ENCODE results near the gene FXYD1. TPM values are rescaled to one million over a fixed set of nuclear protein-coding genes. Genes with fewer than 3 reads are reported as not detected.

Gene FXYD1
- total and polyA plus RNA-seq, 2 donors (not counting 3 experiments of a cell fraction or from before 2014, with no cell fraction given): not detected

DNA sequence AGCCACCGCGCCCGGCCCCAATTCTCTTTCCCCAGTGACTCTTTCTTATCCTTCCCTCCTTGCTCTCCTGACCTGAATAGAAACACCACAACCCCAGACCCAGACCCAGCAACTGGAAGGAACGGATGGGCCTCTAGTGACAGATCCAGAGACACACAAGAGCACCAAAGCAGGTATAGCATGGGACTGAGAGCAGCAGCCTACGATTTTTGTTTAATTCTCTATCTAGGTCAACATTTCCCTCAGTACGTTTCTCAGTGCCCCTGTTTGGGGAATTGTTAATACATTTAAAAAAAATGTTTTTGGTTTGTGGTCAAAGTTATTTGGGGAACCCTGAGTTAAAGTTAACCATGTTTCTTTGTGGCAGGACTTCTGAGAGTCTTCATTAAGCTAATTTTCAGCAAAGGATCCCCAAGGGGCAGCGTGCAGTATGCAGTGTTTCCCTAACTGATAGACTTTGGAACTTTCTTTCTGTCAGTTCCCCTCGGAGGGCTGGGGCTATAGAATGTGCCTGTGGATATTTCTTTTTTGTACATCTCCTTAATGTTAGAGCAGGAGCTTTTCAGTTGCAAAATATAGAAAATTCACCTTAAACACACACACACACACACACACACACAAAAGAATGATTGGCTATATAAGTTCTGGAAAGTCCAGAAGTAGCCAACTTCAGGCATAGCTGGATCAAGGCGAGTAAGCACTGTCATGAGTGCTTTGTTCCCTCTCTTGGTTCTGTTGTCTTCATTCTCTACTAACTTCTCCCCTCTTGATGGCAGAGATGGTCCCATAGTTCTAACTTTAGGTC, 22.2 kb downstream of the FXYD1 start:
- Histone ChIP-seq H3K9ac (replicated peaks; ENCODE audit: extremely low read depth, insufficient read depth, low read length) (no peak overlapping the region), H3K4me3 (replicated peaks in 1 of 3; ENCODE audit: insufficient read depth in 1 of 3, low read depth in 1 of 3, low read length in 3 of 3) (no peak overlapping the region), H3K27me3 (ENCODE audit: control insufficient read depth in 2 of 2, insufficient read depth in 2 of 2, low read length in 2 of 2) (no peaks in the 10 kb centered on the region), H3K27ac (ENCODE audit: insufficient read depth, low read depth, low read length) (no peak overlapping the region), H2AFZ (ENCODE audit: low read depth, low read length) (no peak overlapping the region), H3K9me1 (replicated peaks; ENCODE audit: control insufficient read depth, extremely low read depth, insufficient read depth, low read length) (no peaks in the 10 kb centered on the region), H3K4me1 (ENCODE audit: control insufficient read depth, extremely low read depth, insufficient read depth, low read length) (peaks cover 6% of the 10 kb centered on the region), H3K79me2 (ENCODE audit: control insufficient read depth, insufficient read depth, low read length) (peaks cover 27% of the 10 kb centered on the region), H3K36me3 (ENCODE audit: control insufficient read depth in 2 of 2, extremely low read depth in 1 of 2, insufficient read depth in 2 of 2, low read length in 2 of 2) (peaks cover 34% of the 10 kb centered on the region in 2 experiments), H3K9me3 (replicated peaks; ENCODE audit: control insufficient read depth, insufficient read depth, low read length) (peaks cover 5% of the 10 kb centered on the region), H4K20me1 (replicated peaks; ENCODE audit: control insufficient read depth, extremely low read depth, insufficient read depth, low read length) (no peaks in the 10 kb centered on the region), H3K4me2 (ENCODE audit: insufficient read depth, low read length) (no peak overlapping the region)
- CTCF ChIA-PET: interaction anchor here (0.8 to 1.3 kb wide), 2 partner anchors 9 to 20 kb away, joined by 3 to 4 read pairs; no protein-coding TSS in a partner anchor
- dilution Hi-C loops (cut with MboI; ENCODE audit: extremely low pct_ligation_motif_present, low sequenced_read_pairs) (no loop called here), intact Hi-C loops (cut with micrococcal nuclease) (no loop called here)
- no peak for FAIRE-seq
- POLR2A ChIA-PET: no interaction called here
- TF ChIP-seq, protein P1, sequence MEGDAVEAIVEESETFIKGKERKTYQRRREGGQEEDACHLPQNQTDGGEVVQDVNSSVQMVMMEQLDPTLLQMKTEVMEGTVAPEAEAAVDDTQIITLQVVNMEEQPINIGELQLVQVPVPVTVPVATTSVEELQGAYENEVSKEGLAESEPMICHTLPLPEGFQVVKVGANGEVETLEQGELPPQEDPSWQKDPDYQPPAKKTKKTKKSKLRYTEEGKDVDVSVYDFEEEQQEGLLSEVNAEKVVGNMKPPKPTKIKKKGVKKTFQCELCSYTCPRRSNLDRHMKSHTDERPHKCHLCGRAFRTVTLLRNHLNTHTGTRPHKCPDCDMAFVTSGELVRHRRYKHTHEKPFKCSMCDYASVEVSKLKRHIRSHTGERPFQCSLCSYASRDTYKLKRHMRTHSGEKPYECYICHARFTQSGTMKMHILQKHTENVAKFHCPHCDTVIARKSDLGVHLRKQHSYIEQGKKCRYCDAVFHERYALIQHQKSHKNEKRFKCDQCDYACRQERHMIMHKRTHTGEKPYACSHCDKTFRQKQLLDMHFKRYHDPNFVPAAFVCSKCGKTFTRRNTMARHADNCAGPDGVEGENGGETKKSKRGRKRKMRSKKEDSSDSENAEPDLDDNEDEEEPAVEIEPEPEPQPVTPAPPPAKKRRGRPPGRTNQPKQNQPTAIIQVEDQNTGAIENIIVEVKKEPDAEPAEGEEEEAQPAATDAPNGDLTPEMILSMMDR (IDR thresholded peaks at IDR 0.05; ENCODE audit: extremely low read depth in 1 of 2, insufficient read depth in 1 of 2, low read depth in 1 of 2, low read length in 2 of 2): no peak
- DNase-seq (ENCODE audit: low read depth, low spot score): no peak
- no TSS peak for BruUV-seq (replicated peaks)

DNA sequence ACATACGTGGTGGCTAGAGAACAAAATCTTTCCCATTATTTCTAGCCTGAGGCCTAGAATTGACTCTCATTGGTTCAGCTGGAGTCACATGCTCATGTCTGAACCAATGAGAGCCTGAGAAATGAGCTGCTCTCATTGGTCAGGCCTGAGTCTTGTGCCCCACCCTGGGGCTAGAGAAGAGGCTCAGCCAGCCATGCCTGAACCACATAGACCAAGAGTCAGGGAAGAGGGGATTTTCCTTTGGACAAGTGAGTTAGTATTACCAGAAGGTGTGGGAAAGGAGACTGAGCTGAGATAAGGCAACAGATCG, 22.8 kb downstream of the FXYD1 start:
- TF ChIP-seq GATA2 (IDR thresholded peaks at IDR 0.05; ENCODE audit: insufficient read depth, insufficient read length, low read depth, low read length): no peak
- TF ChIP-seq POLR2AphosphoS5 (IDR thresholded peaks at IDR 0.05; ENCODE audit: insufficient read depth, low read depth, low read length): no peak
- no peak for TF ChIP-seq EZH2 (IDR thresholded peaks at IDR 0.05; ENCODE audit: borderline replicate concordance, low read depth, low read length, severe bottlenecking)
- no peak for TF ChIP-seq FOS (IDR thresholded peaks at IDR 0.05; ENCODE audit: borderline replicate concordance, insufficient read depth, low read length)
- TF ChIP-seq, protein P1 (IDR thresholded peaks at IDR 0.05; ENCODE audit: extremely low read depth in 1 of 2, insufficient read depth in 1 of 2, low read depth in 1 of 2, low read length in 2 of 2): no peak
- no peak for TF ChIP-seq MYC (IDR thresholded peaks at IDR 0.05; ENCODE audit: low read depth, low read length)
- TF ChIP-seq JUN (IDR thresholded peaks at IDR 0.05; ENCODE audit: borderline replicate concordance, insufficient read depth, insufficient read length, low read depth): no peak
- TF ChIP-seq POLR2A (IDR thresholded peaks at IDR 0.05; ENCODE audit: low read depth, low read length): no peak
- TF ChIP-seq, protein P2, sequence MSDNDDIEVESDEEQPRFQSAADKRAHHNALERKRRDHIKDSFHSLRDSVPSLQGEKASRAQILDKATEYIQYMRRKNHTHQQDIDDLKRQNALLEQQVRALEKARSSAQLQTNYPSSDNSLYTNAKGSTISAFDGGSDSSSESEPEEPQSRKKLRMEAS (IDR thresholded peaks at IDR 0.05; ENCODE audit: insufficient read depth, insufficient read length): no peak
- Histone ChIP-seq H3K9me1 (replicated peaks; ENCODE audit: control insufficient read depth, extremely low read depth, insufficient read depth, low read length) (no peaks in the 10 kb centered on the region), H3K4me1 (ENCODE audit: control insufficient read depth, extremely low read depth, insufficient read depth, low read length) (peaks cover 1% of the 10 kb centered on the region), H3K4me2 (ENCODE audit: insufficient read depth, low read length) (no peak overlapping the region), H4K20me1 (replicated peaks; ENCODE audit: control insufficient read depth, extremely low read depth, insufficient read depth, low read length) (no peaks in the 10 kb centered on the region), H3K27me3 (ENCODE audit: control insufficient read depth in 2 of 2, insufficient read depth in 2 of 2, low read length in 2 of 2) (no peaks in the 10 kb centered on the region), H2AFZ (ENCODE audit: low read depth, low read length) (no peak overlapping the region), H3K9me3 (replicated peaks; ENCODE audit: control insufficient read depth, insufficient read depth, low read length) (peaks cover 5% of the 10 kb centered on the region), H3K79me2 (ENCODE audit: control insufficient read depth, insufficient read depth, low read length) (peaks cover 22% of the 10 kb centered on the region), H3K4me3 (replicated peaks in 1 of 3; ENCODE audit: insufficient read depth in 1 of 3, low read depth in 1 of 3, low read length in 3 of 3) (no peak overlapping the region), H3K27ac (ENCODE audit: insufficient read depth, low read depth, low read length) (no peak overlapping the region), H3K36me3 (ENCODE audit: control insufficient read depth in 2 of 2, extremely low read depth in 1 of 2, insufficient read depth in 2 of 2, low read length in 2 of 2) (peaks cover 35 to 39% of the 10 kb centered on the region in 2 experiments), H3K9ac (replicated peaks; ENCODE audit: extremely low read depth, insufficient read depth, low read length) (no peak overlapping the region)
- BruUV-seq (replicated peaks): no TSS peak
- intact Hi-C loops (cut with micrococcal nuclease): no loop called here
- dilution Hi-C loops (cut with MboI; ENCODE audit: extremely low pct_ligation_motif_present, low sequenced_read_pairs): no loop called here
- ChIA-PET CTCF (interaction anchor here (0.8 kb wide), 2 partner anchors 9 to 94 kb away, joined by 3 to 5 read pairs; no protein-coding TSS in a partner anchor), POLR2A (no interaction called here)
- DNase-seq (ENCODE audit: low read depth, low spot score) (no peak), FAIRE-seq (no peak)
